IMR-90 (cell line): ENCODE measurements around the gene CFAP58. TPM values are rescaled to one million over a fixed set of nuclear protein-coding genes. Genes with fewer than 3 reads are reported as not detected.

ENCODE experiments used
- ATAC-seq: fragments of 200-7000 bp; cut with Tn5 transposase; 2 replicates; pipeline ENCODE4 v1.9.1; 2020; ENCODE audit warnings: low read depth, mild to moderate bottlenecking, moderate library complexity
- BruUV-seq: library from RNA; stranded (reverse); fragments of 400-500 nt; replicated peaks from 2 replicates; lab custom pipeline; 2021; lab: Mats Ljungman, UMichigan
- CTCF ChIA-PET: fragments of 300-600 bp; formaldehyde crosslinking; extraction: SDS; loops from one replicate; lab custom pipeline; 2021; ENCODE audit warnings: antibody characterized with exemption; lab: Yijun Ruan, JAX
- POLR2A ChIA-PET: fragments of 300-600 bp; sonication (Branson Sonifier 250); formaldehyde crosslinking; loops from one replicate; lab custom pipeline; 2022; ENCODE audit warnings: antibody characterized with exemption; ENCODE audit not compliant: unreplicated experiment; lab: Charles Lee
- DNase-seq: peaks from one replicate; pipeline ENCODE4 v3.0.0; 2013
- H2AFZ ChIP-seq: replicated peaks from 2 replicates; pipeline ENCODE3; 2013; ENCODE audit warnings: low read length, mild to moderate bottlenecking; ENCODE audit not compliant: poor library complexity
- H2AK5ac ChIP-seq: 2 replicates; pipeline ENCODE4 v1.6.1; 2013; ENCODE audit warnings: low read depth, low read length, inconsistent platforms
- H2AK9ac ChIP-seq: replicated peaks from 2 replicates; pipeline ENCODE3; 2013; ENCODE audit warnings: mild to moderate bottlenecking, low read depth, low read length, moderate library complexity; ENCODE audit not compliant: poor library complexity
- H2BK120ac ChIP-seq: 2 replicates; pipeline ENCODE4 v1.6.1; 2013; ENCODE audit warnings: low read depth, low read length, inconsistent platforms
- H2BK15ac ChIP-seq: 3 replicates; pipeline ENCODE4 v1.6.1; 2013; ENCODE audit warnings: low read depth, low read length, inconsistent platforms
- H2BK20ac ChIP-seq: 2 replicates; pipeline ENCODE4 v1.6.1; 2013; ENCODE audit warnings: low read depth, mild to moderate bottlenecking, inconsistent platforms, low read length, moderate library complexity
- H2BK5ac ChIP-seq: 2 replicates; pipeline ENCODE4 v1.6.1; 2013; ENCODE audit warnings: mild to moderate bottlenecking, low read depth, low read length, inconsistent platforms; ENCODE audit not compliant: poor library complexity, severe bottlenecking
- H3K14ac ChIP-seq: replicated peaks from 2 replicates; pipeline ENCODE4 v1.6.1; 2013; ENCODE audit warnings: low read depth, low read length, inconsistent platforms
- H3K18ac ChIP-seq: 2 replicates; pipeline ENCODE4 v1.6.1; 2013; ENCODE audit warnings: low read depth, low read length, control low read depth
- H3K23ac ChIP-seq: 2 replicates; pipeline ENCODE4 v1.6.1; 2013; ENCODE audit warnings: low read depth, low read length, inconsistent platforms
- H3K27ac ChIP-seq: 2 replicates; pipeline ENCODE4 v1.5.1; 2013; ENCODE audit warnings: mild to moderate bottlenecking, control low read depth, low read length; ENCODE audit not compliant: insufficient read depth
- H3K27me3 ChIP-seq: 2 replicates; pipeline ENCODE4 v1.6.1; 2013; ENCODE audit warnings: low read length; ENCODE audit not compliant: control insufficient read depth, insufficient read depth
- H3K36me3 ChIP-seq: 2 replicates; pipeline ENCODE4 v1.6.1; 2013; ENCODE audit warnings: low read length, mixed read lengths; ENCODE audit not compliant: control insufficient read depth, insufficient read depth
- H3K4ac ChIP-seq: 2 replicates; pipeline ENCODE4 v1.6.1; 2013; ENCODE audit warnings: low read depth, low read length, inconsistent platforms
- H3K4me1 ChIP-seq: 2 replicates; pipeline ENCODE4 v1.6.1; 2013; ENCODE audit warnings: low read length, mixed read lengths; ENCODE audit not compliant: control insufficient read depth, insufficient read depth
- H3K4me2 ChIP-seq: 2 replicates; pipeline ENCODE4 v1.6.1; 2013; ENCODE audit warnings: low read depth, mild to moderate bottlenecking, control low read depth, low read length, moderate library complexity
- H3K4me3 ChIP-seq: 2 replicates; pipeline ENCODE4 v1.5.1; 2013; ENCODE audit warnings: low read depth, mild to moderate bottlenecking, control low read depth, low read length, moderate library complexity; ENCODE audit not compliant: insufficient read depth
- H3K56ac ChIP-seq: 2 replicates; pipeline ENCODE4 v1.6.1; 2013; ENCODE audit warnings: low read length, inconsistent platforms; ENCODE audit not compliant: insufficient read depth; ENCODE audit errors: extremely low read depth
- H3K79me1 ChIP-seq, 2 experiments: 2 replicates each; pipeline ENCODE4 v1.6.1; 2013; ENCODE audit warnings: low read length in 2 of 2, inconsistent platforms in 1 of 2, low read depth in 1 of 2
- H3K9ac ChIP-seq: 2 replicates; pipeline ENCODE4 v1.6.1; 2013; ENCODE audit warnings: low read depth, low read length, control low read depth
- H3K9me1 ChIP-seq: 2 replicates; pipeline ENCODE4 v1.6.1; 2013; ENCODE audit warnings: low read length, inconsistent platforms; ENCODE audit not compliant: insufficient read depth
- H3K9me3 ChIP-seq: 2 replicates; pipeline ENCODE4 v1.6.1; 2013; ENCODE audit warnings: low read length; ENCODE audit not compliant: control insufficient read depth, insufficient read depth
- H4K20me1 ChIP-seq: 2 replicates; pipeline ENCODE4 v1.6.1; 2013; ENCODE audit warnings: low read length, inconsistent platforms; ENCODE audit not compliant: insufficient read depth
- H4K5ac ChIP-seq: 2 replicates; pipeline ENCODE4 v1.6.1; 2013; ENCODE audit warnings: mild to moderate bottlenecking, low read depth, low read length, control low read depth
- H4K8ac ChIP-seq, 2 experiments: 2 replicates each; pipeline ENCODE4 v1.6.1; 2013; ENCODE audit warnings: low read depth in 2 of 2, low read length in 2 of 2, control low read depth in 1 of 2, inconsistent platforms in 1 of 2
- H4K91ac ChIP-seq: 2 replicates; pipeline ENCODE4 v1.6.1; 2013; ENCODE audit warnings: low read depth, low read length, inconsistent platforms; ENCODE audit not compliant: insufficient read depth
- BHLHE40 ChIP-seq: fragments of 150-350 bp; IDR thresholded peaks from 2 replicates; pipeline ENCODE4 v1.6.1; 2016; ENCODE audit warnings: mild to moderate bottlenecking, low read depth, low read length
- CEBPB ChIP-seq: IDR thresholded peaks from 2 replicates; pipeline ENCODE4 v1.6.1; 2012; ENCODE audit warnings: low read depth, low read length, improper control_type of control experiment
- CHD1 ChIP-seq: IDR thresholded peaks from 2 replicates; pipeline ENCODE4 v1.6.1; 2012; ENCODE audit warnings: low read depth, low read length, improper control_type of control experiment
- CTCF ChIP-seq: conservative IDR thresholded peaks from 2 replicates; pipeline ENCODE4 v1.5.1; 2012; ENCODE audit warnings: mild to moderate bottlenecking, low read depth, low read length, improper control_type of control experiment
- ELK1 ChIP-seq: fragments of 150-350 bp; IDR thresholded peaks from 2 replicates; pipeline ENCODE4 v1.6.1; 2016; ENCODE audit warnings: low read depth, mild to moderate bottlenecking, low read length, moderate library complexity, borderline replicate concordance
- FOS ChIP-seq: fragments of 150-350 bp; IDR thresholded peaks from 2 replicates; pipeline ENCODE4 v1.6.1; 2016; ENCODE audit warnings: low read depth, low read length
- MAFK ChIP-seq: IDR thresholded peaks from 2 replicates; pipeline ENCODE4 v1.6.1; 2012; ENCODE audit warnings: low read depth, low read length, improper control_type of control experiment
- MAZ ChIP-seq: IDR thresholded peaks from 2 replicates; pipeline ENCODE4 v1.6.1; 2012; ENCODE audit warnings: low read depth, mild to moderate bottlenecking, low read length, improper control_type of control experiment, moderate library complexity, borderline replicate concordance
- MXI1 ChIP-seq: IDR thresholded peaks from 2 replicates; pipeline ENCODE4 v1.6.1; 2012; ENCODE audit warnings: low read depth, mild to moderate bottlenecking, low read length, moderate library complexity, borderline replicate concordance
- NFE2L2 ChIP-seq: fragments of 150-350 bp; IDR thresholded peaks from 2 replicates; pipeline ENCODE4 v1.6.1; 2016; ENCODE audit warnings: low read depth, mild to moderate bottlenecking, low read length
- POLR2A ChIP-seq: IDR thresholded peaks from 2 replicates; pipeline ENCODE4 v1.6.1; 2012; ENCODE audit warnings: mild to moderate bottlenecking, low read depth, low read length
- RAD21 ChIP-seq: IDR thresholded peaks from 2 replicates; pipeline ENCODE4 v1.6.1; 2012; ENCODE audit warnings: low read length, improper control_type of control experiment
- RCOR1 ChIP-seq: IDR thresholded peaks from 2 replicates; pipeline ENCODE4 v1.6.1; 2012; ENCODE audit warnings: mild to moderate bottlenecking, low read length, improper control_type of control experiment; ENCODE audit not compliant: insufficient replicate concordance
- RFX5 ChIP-seq: IDR thresholded peaks from 2 replicates; pipeline ENCODE4 v1.8.0; 2012; ENCODE audit warnings: low read depth, mild to moderate bottlenecking, low read length, moderate library complexity
- SMC3 ChIP-seq: fragments of 150-350 bp; IDR thresholded peaks from 2 replicates; pipeline ENCODE4 v1.6.1; 2016; ENCODE audit warnings: low read depth, mild to moderate bottlenecking, antibody characterized with exemption, low read length, moderate library complexity
- USF2 ChIP-seq: fragments of 150-350 bp; IDR thresholded peaks from 2 replicates; pipeline ENCODE4 v1.6.1; 2017; ENCODE audit warnings: mild to moderate bottlenecking, antibody characterized with exemption, low read length, low read depth
- dilution Hi-C: fragments of 300-500 bp; cut with HindIII; formaldehyde crosslinking; loops from one replicate; pipeline ENCODE4 v1.14.3; 2018; ENCODE audit warnings: low sequenced_read_pairs; ENCODE audit not compliant: unreplicated experiment
- in situ Hi-C: fragments of 300-500 bp; cut with MboI; formaldehyde crosslinking; loops from 3 replicates; pipeline ENCODE4 v1.14.3; 2019; ENCODE audit warnings: low sequenced_read_pairs, inconsistent platforms, mixed read lengths
- intact Hi-C: fragments of 100-400 bp; cut with micrococcal nuclease; formaldehyde crosslinking; loops from 2 replicates; pipeline ENCODE4 v1.10.0; 2022
- polyA plus RNA-seq, 3 experiments: library from polyadenylated mRNA; depleted of rRNA; stranded (reverse); fragments of >200 nt; gene quantifications; 2 replicates each; pipeline ENCODE4 v1.2.3, GENCODE V29; 2012; ENCODE audit warnings: low replicate concordance in 1 of 3
- total RNA-seq: library from RNA; depleted of rRNA; stranded (reverse); fragments of >200 nt; gene quantifications from 2 replicates; pipeline ENCODE4 v1.2.3, GENCODE V29; 2012

Gene CFAP58
- total and polyA plus RNA-seq, 2 of the 4 experiments (the other 2 are of a cell fraction) = 0.36 to 0.72 TPM

GRCh38 chr10:104450490-104450889 lies 96.9 kb downstream of the CFAP58 start:
- Histone ChIP-seq H4K5ac (no peak overlapping the region), H2BK20ac (no peak overlapping the region), H2AFZ (no peak overlapping the region), H3K9ac (no peak overlapping the region), H2AK9ac (no peak overlapping the region), H3K79me1 (no peaks in the 10 kb centered on the region), H2BK15ac (no peak overlapping the region), H3K4me2 (no peak overlapping the region), H2BK120ac (no peak overlapping the region), H3K36me3 (no peaks in the 10 kb centered on the region), H3K9me3 (no peaks in the 10 kb centered on the region), H4K20me1 (no peaks in the 10 kb centered on the region), H3K23ac (no peak overlapping the region), H3K9me1 (no peaks in the 10 kb centered on the region), H3K4me1 (peaks cover 2% of the 10 kb centered on the region; the same call in 1 of the 2 replicates), H3K27ac (no peak overlapping the region), H3K56ac (no peak overlapping the region), H2AK5ac (no peak overlapping the region), H3K14ac (no peak overlapping the region), H3K4ac (no peak overlapping the region), H3K18ac (no peak overlapping the region), H4K8ac (no peak overlapping the region), H4K91ac (no peak overlapping the region), H3K4me3 (no peak overlapping the region), H2BK5ac (no peak overlapping the region), H3K27me3 (no peaks in the 10 kb centered on the region)
- POLR2A ChIA-PET = no interaction called here
- in situ Hi-C loops (no loop called here), intact Hi-C loops (no loop called here), dilution Hi-C loops (no loop called here)
- CTCF ChIA-PET = no interaction called here
- BruUV-seq = no TSS peak
- ATAC-seq (no peak), DNase-seq (no peak)
- TF ChIP-seq MXI1 = no peak
- no peak for TF ChIP-seq NFE2L2
- no peak for TF ChIP-seq CTCF
- no peak for TF ChIP-seq POLR2A
- TF ChIP-seq MAFK = no peak
- no peak for TF ChIP-seq RAD21
- no peak for TF ChIP-seq SMC3
- no peak for TF ChIP-seq RCOR1
- TF ChIP-seq CEBPB = no peak
- no peak for TF ChIP-seq BHLHE40
- TF ChIP-seq CHD1 = no peak
- TF ChIP-seq MAZ = no peak
- TF ChIP-seq USF2 = no peak
- TF ChIP-seq ELK1 = no peak
- TF ChIP-seq FOS = no peak
- no peak for TF ChIP-seq RFX5
